GM12878 (cell line): ENCODE data around the gene C1QL2. TPM values are rescaled to one million over a fixed set of nuclear protein-coding genes. Genes with fewer than 3 reads are reported as not detected.

Experiments used
- ATAC-seq: fragments of 200-7000 bp; cut with Tn5 transposase; 3 replicates; pipeline ENCODE4 v1.9.1; 2020; ENCODE audit warnings: mild to moderate bottlenecking, moderate library complexity
- BruUV-seq: library from RNA; stranded (reverse); fragments of 400-500 nt; replicated peaks from 2 replicates; lab custom pipeline; 2021; lab: Mats Ljungman, UMichigan
- CTCF ChIA-PET: fragments of 300-600 bp; sonication (Branson Sonifier 250); formaldehyde crosslinking; extraction: SDS; loops from one replicate; lab custom pipeline; 2021; ENCODE audit warnings: inconsistent platforms; lab: Yijun Ruan, JAX
- POLR2A ChIA-PET: fragments of 350-600 bp; formaldehyde crosslinking; extraction: SDS; loops from one replicate; lab custom pipeline; 2021; ENCODE audit warnings: inconsistent platforms; lab: Charles Lee
- RAD21 ChIA-PET: fragments of 300-600 bp; sonication (Branson Sonifier 250); formaldehyde crosslinking; loops from one replicate; lab custom pipeline; 2023; ENCODE audit warnings: antibody characterized with exemption; ENCODE audit not compliant: unreplicated experiment; lab: Charles Lee
- SMC1A ChIA-PET: fragments of 300-600 bp; sonication (Branson Sonifier 250); formaldehyde crosslinking; loops from one replicate; lab custom pipeline; 2023; ENCODE audit not compliant: unreplicated experiment, uncharacterized antibody; lab: Charles Lee
- DNase-seq: peaks from one replicate; pipeline ENCODE4 v3.0.0-alpha.2; 2011; ENCODE audit warnings: low read depth, low spot score
- FAIRE-seq: peaks from 3 replicates; lab custom pipeline; 2011; peaks lifted over from hg19 to GRCh38; lab: Jason Lieb, UNC
- H2AFZ ChIP-seq: 2 replicates; pipeline ENCODE4 v1.6.0; 2011; ENCODE audit warnings: low read depth, low read length, control low read depth; ENCODE audit not compliant: control insufficient read depth
- H3K27ac ChIP-seq: 2 replicates; pipeline ENCODE4 v1.5.1; 2011; ENCODE audit warnings: control low read depth; ENCODE audit not compliant: control insufficient read depth, insufficient read depth
- H3K27me3 ChIP-seq, 2 experiments: replicated peaks in 1 of 2; 2 replicates each; pipeline versions ENCODE4 v1.6.0 to v1.6.1; 2011; ENCODE audit warnings: low read length in 1 of 2; ENCODE audit not compliant: control insufficient read depth in 2 of 2, insufficient read depth in 2 of 2
- H3K36me3 ChIP-seq, 2 experiments: 2 replicates each; pipeline ENCODE4 v1.5.1; 2011; ENCODE audit warnings: low read length in 1 of 2; ENCODE audit not compliant: control insufficient read depth in 2 of 2, insufficient read depth in 2 of 2
- H3K4me1 ChIP-seq: 2 replicates; pipeline ENCODE4 v1.6.1; 2011; ENCODE audit warnings: mild to moderate bottlenecking, low read length, moderate library complexity, mixed read lengths; ENCODE audit not compliant: control insufficient read depth, insufficient read depth
- H3K4me2 ChIP-seq: 2 replicates; pipeline ENCODE4 v1.6.0; 2011; ENCODE audit warnings: control low read depth; ENCODE audit not compliant: control insufficient read depth, insufficient read depth
- H3K4me3 ChIP-seq: fragments of 200-600 bp; sonication (generic); 2 replicates; pipeline ENCODE4 v1.5.1; 2016
- H3K79me2 ChIP-seq: 2 replicates; pipeline ENCODE4 v1.6.0; 2011; ENCODE audit warnings: low read length; ENCODE audit not compliant: control insufficient read depth, insufficient read depth
- H3K9ac ChIP-seq: 2 replicates; pipeline ENCODE4 v1.8.0; 2011; ENCODE audit warnings: low read length, control low read depth, mixed read lengths; ENCODE audit not compliant: control insufficient read depth, insufficient read depth
- H3K9me3 ChIP-seq: replicated peaks from 3 replicates; pipeline ENCODE4 v1.5.1; 2011; ENCODE audit warnings: mild to moderate bottlenecking, low read length; ENCODE audit not compliant: control insufficient read depth, insufficient read depth
- H4K20me1 ChIP-seq: 2 replicates; pipeline ENCODE4 v1.6.0; 2011; ENCODE audit not compliant: control insufficient read depth, insufficient read depth
- FOXK2 ChIP-seq: fragments of 450-650 bp; IDR thresholded peaks from 2 replicates; pipeline ENCODE4 v1.6.1; 2017; ENCODE audit warnings: mild to moderate bottlenecking, moderate library complexity
- FOXM1 ChIP-seq: IDR thresholded peaks from 2 replicates; pipeline ENCODE4 v1.6.1; 2012; ENCODE audit warnings: low read depth, mild to moderate bottlenecking, inconsistent platforms, low read length, moderate library complexity
- IKZF1 ChIP-seq: fragments of 450-650 bp; conservative IDR thresholded peaks from 2 replicates; pipeline ENCODE4 v1.6.1; 2017; ENCODE audit warnings: antibody characterized with exemption, mild to moderate bottlenecking
- MAX ChIP-seq: IDR thresholded peaks from 2 replicates; pipeline ENCODE4 v1.6.1; 2012; ENCODE audit warnings: low read depth, low read length, improper control_type of control experiment
- MEF2A ChIP-seq: IDR thresholded peaks from 2 replicates; pipeline ENCODE4 v1.6.1; 2011; ENCODE audit warnings: low read depth, mild to moderate bottlenecking, low read length, moderate library complexity; ENCODE audit not compliant: insufficient read depth
- PKNOX1 ChIP-seq: fragments of 450-650 bp; IDR thresholded peaks from 2 replicates; pipeline ENCODE4 v1.6.1; 2016; ENCODE audit warnings: mild to moderate bottlenecking
- POLR2AphosphoS2 ChIP-seq: IDR thresholded peaks from 2 replicates; pipeline ENCODE4 v1.6.1; 2011; ENCODE audit warnings: low read depth, mild to moderate bottlenecking, low read length, improper control_type of control experiment, moderate library complexity
- SIN3A ChIP-seq: IDR thresholded peaks from 2 replicates; pipeline ENCODE4 v1.6.1; 2012; ENCODE audit warnings: low read depth, low read length, improper control_type of control experiment
- SIX5 ChIP-seq: IDR thresholded peaks from 2 replicates; pipeline ENCODE4 v1.6.1; 2011; ENCODE audit warnings: mild to moderate bottlenecking, low read depth, low read length, moderate library complexity; ENCODE audit not compliant: severe bottlenecking
- SMARCA5 ChIP-seq: fragments of 450-650 bp; IDR thresholded peaks from 2 replicates; pipeline ENCODE4 v1.6.1; 2017; ENCODE audit warnings: mild to moderate bottlenecking
- STAT1 ChIP-seq: fragments of 450-650 bp; conservative IDR thresholded peaks from 2 replicates; pipeline ENCODE4 v1.6.1; 2014; ENCODE audit warnings: antibody characterized with exemption, mild to moderate bottlenecking
- WRNIP1 ChIP-seq: IDR thresholded peaks from 2 replicates; pipeline ENCODE4 v1.6.1; 2011; ENCODE audit warnings: low read depth, low read length, improper control_type of control experiment, borderline replicate concordance
- ZNF207 ChIP-seq: fragments of 450-650 bp; IDR thresholded peaks from 2 replicates; pipeline ENCODE4 v1.6.1; 2014; ENCODE audit warnings: antibody characterized with exemption, mild to moderate bottlenecking, borderline replicate concordance
- ZNF217 ChIP-seq: fragments of 450-650 bp; IDR thresholded peaks from 2 replicates; pipeline ENCODE4 v1.6.1; 2017; ENCODE audit warnings: antibody characterized with exemption, mild to moderate bottlenecking
- ZNF274 ChIP-seq: IDR thresholded peaks from one replicate; pipeline ENCODE4 v1.8.0; 2011; ENCODE audit not compliant: insufficient read length, insufficient read depth
- ZNF384 ChIP-seq: IDR thresholded peaks from 2 replicates; pipeline ENCODE4 v1.6.1; 2012; ENCODE audit warnings: low read depth, mild to moderate bottlenecking, low read length, improper control_type of control experiment, borderline replicate concordance
- WGBS: methylation state at CpG from one replicate; pipeline ENCODE4 v1.1.6; 2016; ENCODE audit warnings: low lambda C conversion rate; ENCODE audit not compliant: insufficient replicate concordance, insufficient coverage; ENCODE audit errors: missing lambda C conversion rate; 5-methylcytosine and 5-hydroxymethylcytosine counted together
- in situ Hi-C: fragments of 300-500 bp; cut with MboI; formaldehyde crosslinking; loops from 9 replicates; pipeline ENCODE4 v1.14.3; 2018; ENCODE audit warnings: mixed read lengths
- intact Hi-C: fragments of 100-400 bp; cut with micrococcal nuclease; formaldehyde crosslinking; loops from one replicate; pipeline ENCODE4 v1.14.2; 2022; ENCODE audit not compliant: unreplicated experiment
- polyA plus RNA-seq, 11 experiments: library from polyadenylated mRNA; depleted of rRNA in 4 of 11; unstranded in 6 of 11; stranded (reverse) in 5 of 11; fragments of >200 nt; fragmentation: Nextera tagmentation in 4 of 11; fragmentation: Illumina TruSeq in 1 of 11; extraction: Ambion mirVana in 4 of 11; extraction: Trizol in 1 of 11; gene quantifications; 1 replicate in 1 of 11; 2 replicates in 10 of 11; pipeline versions ENCODE4 v1.2.1 to v1.2.3, GENCODE V29; 2011 to 2016; ENCODE audit warnings: inconsistent platforms in 2 of 11, missing spikeins in 2 of 11, low read depth in 1 of 11
- total RNA-seq, 4 experiments: library from RNA; depleted of rRNA in 3 of 4; stranded (reverse); fragments of >200 nt in 3 of 4; fragmentation: Illumina TruSeq in 1 of 4; extraction: Trizol in 1 of 4; gene quantifications; 2 replicates each; pipeline versions ENCODE4 v1.2.1 to v1.2.3, GENCODE V29; 2013 to 2021
- TF ChIP-seq, protein P1 (sequence below): fragments of 450-650 bp; IDR thresholded peaks from 2 replicates; pipeline ENCODE4 v1.6.1; 2017; ENCODE audit warnings: borderline replicate concordance
- TF ChIP-seq, protein P2 (sequence below), 3 experiments: IDR thresholded peaks in 2 of 3; conservative IDR thresholded peaks in 1 of 3; 2 replicates each; pipeline ENCODE4 v1.5.1; 2011; ENCODE audit warnings: low read depth in 3 of 3, low read length in 3 of 3, mild to moderate bottlenecking in 3 of 3, control low read depth in 2 of 3, moderate library complexity in 2 of 3, inconsistent platforms in 1 of 3, mixed read lengths in 1 of 3; ENCODE audit not compliant: control insufficient read depth in 2 of 3, insufficient read depth in 1 of 3; ENCODE audit errors: extremely low read depth in 1 of 3

The C1QL2 gene
- total and polyA plus RNA-seq, 10 of the 15 experiments (the other 5 are each of a cell fraction or from before 2014, with no cell fraction given) = not detected

- Histone ChIP-seq H3K9me3 (no peaks in the 10 kb centered on the region), H3K79me2 (no peaks in the 10 kb centered on the region), H3K4me1 (no peaks in the 10 kb centered on the region), H2AFZ (no peak overlapping the region), H3K4me3 (no peak overlapping the region), H3K27me3 (peaks cover 4 to 19% of the 10 kb centered on the region in 2 experiments; a peak in 3 of 4 replicates), H4K20me1 (no peaks in the 10 kb centered on the region), H3K36me3 (no peaks in the 10 kb centered on the region), H3K4me2 (no peak overlapping the region), H3K27ac (no peak overlapping the region), H3K9ac (no peak overlapping the region)
- BruUV-seq = no TSS peak
- POLR2A ChIA-PET = no interaction called here
- FAIRE-seq (no peak), DNase-seq (no peak), ATAC-seq (no peak)
- SMC1A ChIA-PET = no interaction called here
- 22% methylated on average over 39 of the region's 40 CpGs for WGBS
- RAD21 ChIA-PET = no interaction called here
- TF ChIP-seq PKNOX1 (no peak), STAT1 (no peak), ZNF207 (no peak), FOXK2 (no peak), MEF2A (no peak), SIN3A (no peak), SIX5 (no peak), FOXM1 (no peak), ZNF274 (no peak), WRNIP1 (no peak), ZNF217 (no peak), IKZF1 (no peak), SMARCA5 (no peak), POLR2AphosphoS2 (no peak), ZNF384 (no peak), MAX (no peak)
- TF ChIP-seq, protein P1, sequence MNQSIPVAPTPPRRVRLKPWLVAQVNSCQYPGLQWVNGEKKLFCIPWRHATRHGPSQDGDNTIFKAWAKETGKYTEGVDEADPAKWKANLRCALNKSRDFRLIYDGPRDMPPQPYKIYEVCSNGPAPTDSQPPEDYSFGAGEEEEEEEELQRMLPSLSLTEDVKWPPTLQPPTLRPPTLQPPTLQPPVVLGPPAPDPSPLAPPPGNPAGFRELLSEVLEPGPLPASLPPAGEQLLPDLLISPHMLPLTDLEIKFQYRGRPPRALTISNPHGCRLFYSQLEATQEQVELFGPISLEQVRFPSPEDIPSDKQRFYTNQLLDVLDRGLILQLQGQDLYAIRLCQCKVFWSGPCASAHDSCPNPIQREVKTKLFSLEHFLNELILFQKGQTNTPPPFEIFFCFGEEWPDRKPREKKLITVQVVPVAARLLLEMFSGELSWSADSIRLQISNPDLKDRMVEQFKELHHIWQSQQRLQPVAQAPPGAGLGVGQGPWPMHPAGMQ = no peak
- TF ChIP-seq, protein P2, sequence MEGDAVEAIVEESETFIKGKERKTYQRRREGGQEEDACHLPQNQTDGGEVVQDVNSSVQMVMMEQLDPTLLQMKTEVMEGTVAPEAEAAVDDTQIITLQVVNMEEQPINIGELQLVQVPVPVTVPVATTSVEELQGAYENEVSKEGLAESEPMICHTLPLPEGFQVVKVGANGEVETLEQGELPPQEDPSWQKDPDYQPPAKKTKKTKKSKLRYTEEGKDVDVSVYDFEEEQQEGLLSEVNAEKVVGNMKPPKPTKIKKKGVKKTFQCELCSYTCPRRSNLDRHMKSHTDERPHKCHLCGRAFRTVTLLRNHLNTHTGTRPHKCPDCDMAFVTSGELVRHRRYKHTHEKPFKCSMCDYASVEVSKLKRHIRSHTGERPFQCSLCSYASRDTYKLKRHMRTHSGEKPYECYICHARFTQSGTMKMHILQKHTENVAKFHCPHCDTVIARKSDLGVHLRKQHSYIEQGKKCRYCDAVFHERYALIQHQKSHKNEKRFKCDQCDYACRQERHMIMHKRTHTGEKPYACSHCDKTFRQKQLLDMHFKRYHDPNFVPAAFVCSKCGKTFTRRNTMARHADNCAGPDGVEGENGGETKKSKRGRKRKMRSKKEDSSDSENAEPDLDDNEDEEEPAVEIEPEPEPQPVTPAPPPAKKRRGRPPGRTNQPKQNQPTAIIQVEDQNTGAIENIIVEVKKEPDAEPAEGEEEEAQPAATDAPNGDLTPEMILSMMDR (IDR thresholded peaks at IDR 0.05 in 2 of 3, conservative IDR thresholded peaks at IDR 0.05 in 1 of 3; ENCODE audit: control insufficient read depth in 2 of 3, extremely low read depth in 1 of 3, insufficient read depth in 1 of 3, low read depth in 3 of 3, low read length in 3 of 3) = no peak
- intact Hi-C loops = no loop called here
- in situ Hi-C loops = no loop called here
- CTCF ChIA-PET = no interaction called here
Observed at GRCh38 chr2:119156105-119156890, 2.3 kb downstream of the C1QL2 start.
